ENCODE measurements around the gene MRPL54.
"Not testable (repeated sequence)": the region's sequence is repeated elsewhere in the genome, so short reads cannot be mapped to it uniquely, and the experiment has no call there.

The MRPL54 gene

DNA sequence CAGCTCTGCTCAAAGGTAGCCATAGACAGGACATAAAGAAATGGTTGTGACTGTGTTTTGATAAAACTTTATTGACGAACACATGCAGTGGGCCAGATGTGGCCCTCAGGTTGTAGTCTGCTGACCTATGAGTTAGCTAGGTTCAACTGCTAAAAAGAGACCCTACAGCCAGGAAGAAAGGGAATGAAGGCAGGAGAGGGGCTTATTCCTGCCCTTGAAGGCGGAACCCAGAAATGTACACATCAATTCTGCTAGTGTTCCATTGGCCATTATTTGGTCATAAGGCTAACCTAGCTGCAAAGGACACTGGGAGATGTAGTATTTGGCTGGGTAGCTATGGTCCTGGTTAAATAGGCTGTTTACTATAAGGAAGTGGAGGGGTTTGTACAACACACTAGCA, 19.0 kb upstream of the MRPL54 start:
- DNase-seq: no peak

DNA sequence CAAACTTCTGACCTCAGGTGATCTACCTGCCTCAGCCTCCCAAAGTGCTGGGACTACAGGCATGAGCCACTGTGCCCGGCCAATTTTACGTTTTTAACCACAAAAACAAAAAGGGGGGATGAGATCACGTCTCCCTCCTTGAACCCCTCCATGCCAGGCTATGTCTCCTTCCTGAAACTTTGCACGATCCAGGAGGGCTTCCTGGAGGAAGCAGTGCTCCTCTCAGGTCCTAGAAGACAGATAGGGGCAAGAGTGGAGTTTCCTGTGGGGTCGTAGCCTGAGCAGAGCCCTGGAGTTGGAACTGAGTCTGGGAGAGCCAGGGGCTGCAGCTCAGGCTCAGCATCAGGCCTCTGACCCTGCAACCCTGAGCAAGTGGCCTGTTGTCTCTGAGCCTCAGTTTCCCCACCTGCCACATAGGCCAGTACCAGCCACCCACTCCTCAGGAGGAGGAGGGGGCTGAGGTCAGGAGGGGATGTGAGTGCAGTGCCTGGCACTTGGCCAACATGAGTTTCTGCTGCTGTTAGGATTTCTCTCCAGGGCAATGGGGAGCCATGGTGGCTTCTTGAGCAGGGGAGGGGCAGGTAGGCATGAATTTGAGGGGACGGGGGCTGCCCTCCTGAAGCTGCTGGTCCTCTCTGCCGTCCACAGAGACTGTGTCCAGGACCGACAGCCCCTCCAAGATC, 17.0 kb upstream of the MRPL54 start:
- no peak for DNase-seq

DNA sequence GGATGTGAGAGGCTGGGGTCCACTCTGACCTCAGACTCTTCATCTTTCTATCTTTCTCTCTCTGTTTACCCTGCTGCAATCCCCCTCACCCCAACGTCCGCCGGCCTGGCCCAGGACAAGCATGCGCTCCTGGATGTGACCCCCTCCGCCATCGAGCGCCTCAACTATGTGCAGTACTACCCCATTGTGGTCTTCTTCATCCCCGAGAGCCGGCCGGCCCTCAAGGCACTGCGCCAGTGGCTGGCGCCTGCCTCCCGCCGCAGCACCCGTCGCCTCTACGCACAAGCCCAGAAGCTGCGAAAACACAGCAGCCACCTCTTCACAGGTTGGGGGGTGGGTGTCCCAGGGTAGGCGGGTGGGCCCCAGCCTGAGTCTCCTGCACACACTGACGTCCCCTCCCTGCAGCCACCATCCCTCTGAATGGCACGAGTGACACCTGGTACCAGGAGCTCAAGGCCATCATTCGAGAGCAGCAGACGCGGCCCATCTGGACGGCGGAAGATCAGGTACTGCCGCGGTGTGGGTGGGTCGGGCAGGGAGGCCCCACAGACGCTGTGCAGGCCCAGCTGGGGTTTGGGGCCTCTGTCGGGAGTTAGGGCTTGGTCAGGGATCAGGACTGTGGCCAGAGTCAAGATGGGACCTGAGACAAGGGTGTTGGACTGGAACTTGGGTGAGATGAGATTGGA, 16.0 kb upstream of the MRPL54 start:
- DNase-seq: no peak

DNA sequence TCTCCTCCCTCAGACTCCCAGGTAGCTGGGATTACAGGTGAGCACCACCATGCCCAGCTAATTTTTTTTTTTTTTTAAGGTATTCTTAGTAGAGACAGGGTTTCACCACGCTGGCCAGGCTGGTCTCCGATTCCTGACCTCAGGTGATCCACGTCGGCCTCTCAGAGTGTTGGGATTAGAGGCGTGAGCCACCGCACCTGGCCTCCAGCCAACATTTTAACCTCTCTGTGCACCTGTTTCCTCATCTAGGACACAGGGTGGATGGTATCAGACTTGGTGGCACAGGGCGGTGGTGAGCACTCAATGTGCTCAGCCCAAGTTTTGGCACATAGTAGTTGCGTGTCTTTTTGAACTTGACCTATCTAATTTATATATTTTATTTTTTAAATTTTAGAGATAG, 13.5 kb upstream of the MRPL54 start:
- no peak for DNase-seq

DNA sequence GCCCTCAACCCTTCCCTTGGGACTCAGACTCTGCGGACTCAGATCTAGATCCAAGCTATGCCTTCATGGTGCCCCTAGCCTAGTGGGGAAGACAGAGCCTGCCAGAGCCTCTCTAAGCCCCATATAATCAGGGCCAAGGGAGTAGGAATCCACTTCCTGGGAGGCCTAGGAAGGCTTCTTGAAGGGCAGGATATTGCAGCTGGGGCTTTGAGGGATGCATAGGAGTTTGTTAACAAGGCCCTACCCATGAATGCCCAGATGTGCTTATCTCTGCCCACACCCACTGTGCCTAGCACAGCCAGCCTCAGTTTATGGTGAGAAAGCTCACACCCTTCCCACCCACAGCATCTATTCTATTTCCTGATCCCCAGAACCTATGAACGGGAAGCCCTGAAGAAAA, 12.3 kb upstream of the MRPL54 start:
- DNase-seq: no peak

DNA sequence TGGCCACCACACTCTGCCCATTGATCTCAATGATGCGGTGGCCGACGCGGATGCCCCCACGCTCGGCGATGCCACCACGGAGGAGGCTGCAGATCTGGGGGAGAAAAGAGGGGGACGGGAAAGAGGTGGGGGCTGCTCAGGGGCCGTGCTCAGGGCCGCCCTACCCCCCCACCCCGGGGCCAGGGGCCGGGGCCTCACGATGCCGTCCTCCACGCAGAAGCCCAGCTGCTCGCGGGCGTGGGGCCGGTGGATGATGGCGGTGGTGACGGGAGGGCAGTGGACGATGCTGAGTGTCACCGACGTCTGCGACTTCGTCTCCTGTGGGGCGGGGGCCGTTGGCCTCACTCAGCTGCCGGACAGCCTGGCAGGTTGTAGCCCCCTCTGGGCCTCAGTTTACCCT, 11.2 kb upstream of the MRPL54 start:
- DNase-seq: no peak

DNA sequence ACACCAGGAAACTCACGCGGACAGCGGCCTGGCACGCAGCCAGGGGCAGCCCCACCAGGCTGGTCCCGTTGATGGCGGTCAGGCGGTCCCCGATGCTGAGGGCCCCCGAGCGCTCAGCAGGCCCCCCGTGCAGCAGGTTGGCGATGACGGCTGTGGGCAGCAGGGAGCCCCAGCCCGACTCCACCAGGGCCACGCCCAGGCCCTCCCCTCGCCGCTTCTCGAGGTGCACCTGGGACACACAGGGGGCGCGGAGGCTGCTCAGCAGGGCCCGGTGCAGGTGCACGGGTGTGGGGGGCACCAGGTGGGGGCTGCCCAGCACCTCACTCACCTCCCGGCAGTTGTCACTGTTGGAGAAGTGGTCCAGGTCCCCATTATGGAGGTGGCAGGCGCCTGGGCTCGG, 10.0 kb upstream of the MRPL54 start:
- DNase-seq: no peak

DNA sequence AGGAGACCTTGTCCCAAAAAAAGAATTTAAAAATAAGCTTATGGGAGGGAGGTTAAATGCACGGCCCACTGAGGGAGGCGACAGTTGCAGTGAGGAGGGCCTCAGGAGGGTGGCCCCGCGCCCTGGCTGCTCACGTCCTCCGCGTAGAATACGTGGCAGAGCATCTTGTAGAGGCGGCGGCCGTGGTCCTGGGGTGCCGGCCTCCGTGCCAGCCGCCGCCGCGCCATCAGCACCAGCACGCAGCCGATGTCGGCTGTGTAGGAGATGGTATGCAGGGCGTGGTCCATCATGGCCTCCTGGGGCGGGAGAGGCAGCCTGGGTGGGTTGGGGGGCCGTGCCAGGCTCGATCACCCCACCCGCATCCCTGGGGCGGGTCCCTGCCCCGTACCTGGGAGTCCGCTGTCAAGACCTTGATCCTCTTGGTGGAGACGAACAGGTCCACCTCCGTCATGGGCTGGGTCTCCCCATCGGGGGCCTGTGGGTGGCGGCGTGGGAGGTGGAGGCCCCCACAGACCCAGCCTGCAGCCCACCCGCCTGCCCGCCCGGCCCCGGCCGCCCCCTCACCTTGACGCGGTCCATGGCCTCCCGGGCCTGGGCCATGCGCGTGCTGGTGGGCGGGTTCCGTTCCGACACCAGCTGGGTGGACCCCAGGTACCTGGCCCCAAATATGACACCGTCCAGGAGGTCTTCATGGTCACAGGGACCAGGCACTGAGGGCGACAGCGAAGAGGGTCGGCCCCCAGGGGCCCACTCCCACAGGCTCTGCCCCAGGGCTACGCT, 8.7 kb upstream of the MRPL54 start:
- DNase-seq: no peak

DNA sequence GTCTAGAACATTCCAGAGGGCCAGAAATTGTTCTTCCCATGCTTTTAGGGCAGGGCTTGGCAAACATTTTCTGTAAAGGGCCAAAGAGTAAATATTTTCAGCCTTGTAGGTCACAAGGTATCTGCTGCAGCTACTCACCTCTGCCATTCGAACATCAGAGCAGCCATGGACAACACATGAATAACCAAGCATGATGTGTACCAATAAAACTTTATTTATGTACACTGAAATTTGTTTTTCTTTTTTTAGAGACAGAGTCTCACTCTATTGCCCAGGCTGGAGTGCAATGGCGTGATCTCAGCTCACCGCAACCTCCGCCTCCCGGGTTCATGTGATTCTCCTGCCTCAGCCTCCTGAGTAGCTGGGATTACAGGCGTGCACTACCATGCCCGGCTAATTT, 4.8 kb upstream of the MRPL54 start:
- not testable (repeated sequence) for DNase-seq

DNA sequence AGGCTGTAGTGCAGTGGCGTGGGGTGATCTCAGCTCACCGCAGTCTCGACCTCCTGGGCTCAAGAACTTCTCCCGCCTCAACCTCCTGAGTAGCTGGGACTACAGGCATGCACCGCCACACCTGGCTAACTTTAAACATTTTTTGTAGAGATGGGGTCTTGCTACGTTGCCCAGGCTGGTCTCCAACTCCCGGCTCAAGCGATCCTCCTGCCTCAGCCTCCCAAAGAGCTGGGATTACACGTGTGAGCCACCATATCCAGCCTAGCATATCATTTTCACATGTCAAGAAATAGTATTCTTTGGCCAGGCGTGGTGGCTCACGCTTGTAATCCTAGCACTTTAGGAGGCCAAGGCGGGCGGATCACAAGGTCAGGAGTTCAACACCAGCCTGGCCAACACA, 4.2 kb upstream of the MRPL54 start:
- DNase-seq: not testable (repeated sequence)

DNA sequence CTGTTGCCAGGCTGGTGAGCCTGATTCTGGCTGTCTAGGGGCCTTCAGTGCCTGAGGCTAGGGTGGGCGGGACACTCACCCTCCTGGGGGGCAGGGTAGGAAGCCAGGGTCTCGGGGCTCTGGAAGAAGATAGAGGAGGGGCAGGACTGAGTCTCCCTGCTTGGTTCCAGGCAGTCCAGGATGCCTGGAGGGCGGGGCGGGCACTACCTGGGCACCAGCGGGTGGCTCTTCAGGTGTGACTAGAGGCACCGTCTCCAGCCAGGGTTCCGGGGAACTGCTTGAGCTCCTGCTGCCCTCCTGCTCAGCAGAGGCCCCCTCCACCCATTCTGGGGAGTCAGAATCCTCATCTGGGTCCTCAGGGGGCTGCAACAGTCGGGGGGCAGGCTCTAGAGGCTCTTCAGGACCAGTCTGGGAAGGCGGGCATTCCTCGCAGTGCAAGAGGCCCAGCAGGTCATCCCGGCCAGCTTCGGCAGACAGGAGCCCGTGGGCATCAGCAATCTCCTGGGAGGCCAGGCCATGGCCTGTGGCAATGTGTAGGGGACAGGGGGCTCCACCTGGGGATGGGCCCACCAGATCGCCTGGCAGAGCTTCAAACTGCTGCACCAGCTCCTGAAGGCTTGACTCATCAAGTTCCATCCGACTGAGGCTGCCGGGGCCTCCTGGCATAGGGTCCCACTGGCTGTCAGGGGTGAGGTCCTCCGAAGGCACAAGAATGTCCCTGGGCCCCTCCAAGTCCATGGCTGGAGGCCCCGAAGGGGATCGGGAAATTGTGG, 2.8 kb upstream of the MRPL54 start:
- no peak for DNase-seq

DNA sequence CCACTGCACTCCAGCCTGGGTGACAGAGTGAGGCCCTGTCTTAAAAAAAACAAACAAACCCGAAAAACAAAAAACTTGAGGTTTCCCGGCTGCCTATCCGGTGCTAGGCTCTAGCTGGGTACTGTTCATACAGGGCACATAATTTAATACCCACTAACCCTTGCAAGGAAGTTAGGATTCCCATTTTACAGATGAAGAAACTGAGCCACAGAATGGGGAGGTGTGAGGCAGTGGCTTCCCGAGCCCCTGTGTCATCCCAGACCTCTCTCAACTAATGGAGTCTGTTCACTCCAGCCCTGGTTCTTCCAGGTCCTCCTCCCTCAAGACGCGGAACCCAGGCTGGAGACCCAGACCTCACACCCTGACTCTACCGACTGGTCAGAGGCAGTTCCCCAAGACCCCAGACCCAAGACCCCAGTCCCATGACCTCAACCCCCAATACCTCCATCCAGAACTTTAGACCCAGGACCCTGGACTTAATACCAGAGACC, 1.6 kb upstream of the MRPL54 start:
- no peak for DNase-seq

DNA sequence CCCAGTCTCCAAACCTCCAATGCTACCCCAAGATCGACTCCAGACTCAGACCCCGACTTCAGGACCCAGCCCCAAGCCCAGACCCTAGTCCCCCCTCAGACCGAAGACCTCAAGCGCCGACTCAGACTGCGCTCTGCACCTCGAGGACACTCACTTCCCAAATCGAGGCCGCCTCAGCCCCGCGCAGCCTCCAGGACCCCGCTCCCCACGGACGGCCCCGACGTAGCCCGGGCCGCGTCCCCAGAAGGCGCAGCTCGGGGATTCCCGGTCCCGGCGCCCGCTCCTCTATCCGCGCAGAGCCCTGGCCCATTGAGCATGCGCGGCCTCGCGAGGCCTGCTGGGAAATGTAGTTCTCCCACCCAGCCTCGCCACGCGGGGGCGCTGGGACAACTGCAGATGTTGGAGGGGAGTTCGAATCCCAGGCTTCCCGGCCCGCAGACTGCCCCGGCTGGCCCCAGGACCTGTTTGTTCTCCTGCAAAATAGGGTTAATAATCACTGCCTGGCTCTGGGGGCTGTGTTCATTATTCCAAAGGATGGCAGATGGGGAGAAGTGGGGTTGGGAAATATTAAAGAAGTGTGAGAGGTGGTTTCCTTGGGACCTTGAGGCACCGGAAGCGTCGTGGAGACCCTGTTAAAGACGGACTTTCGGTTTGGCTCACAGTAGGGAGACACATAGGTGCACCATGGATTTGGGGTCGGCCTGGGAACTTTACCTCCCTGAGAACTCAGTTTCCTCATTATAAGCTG, 926 bp upstream of the MRPL54 start, which contains the start of gene APBA3:
Gene APBA3, minus strand, starts transcription at position 311 of the 748 bp plus-strand sequence. CDS start 1,428 bp downstream, outside the sequence.
- peak; percentile 62 for DNase-seq

DNA sequence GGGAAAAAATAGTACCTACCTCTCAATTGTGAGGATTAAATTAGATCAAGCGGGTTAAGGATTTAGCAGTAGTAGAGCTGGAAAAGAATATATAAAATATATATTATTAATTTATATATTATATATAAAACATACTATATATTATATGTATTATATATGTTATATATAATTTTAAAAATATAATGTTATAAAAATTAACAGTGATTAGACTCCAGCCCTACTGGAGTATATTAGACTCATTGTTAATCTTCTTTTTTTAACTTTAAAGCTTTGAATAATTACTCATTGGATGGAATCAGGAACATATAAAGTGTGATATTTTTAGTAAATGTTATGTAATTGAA, 380 bp upstream of the MRPL54 start:
- DNase-seq: no peak

DNA sequence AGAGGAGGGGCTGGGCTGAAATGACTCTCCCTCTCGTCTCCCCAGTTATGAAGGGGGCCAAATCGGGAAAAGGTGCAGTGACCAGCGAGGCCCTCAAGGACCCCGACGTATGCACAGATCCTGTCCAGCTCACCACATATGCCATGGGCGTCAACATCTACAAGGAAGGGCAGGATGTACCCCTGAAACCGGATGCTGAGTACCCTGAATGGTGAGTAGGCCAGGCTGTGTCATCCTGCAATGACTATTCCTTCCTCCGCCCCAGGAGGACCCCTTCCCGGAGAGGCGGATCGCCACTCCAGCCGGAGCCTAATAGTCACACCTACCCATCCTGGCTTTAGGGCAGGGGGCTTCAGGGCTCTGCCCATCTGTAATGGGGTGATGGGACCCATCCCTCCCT, 2.6 kb downstream of the MRPL54 start:
- DNase-seq: no peak

DNA sequence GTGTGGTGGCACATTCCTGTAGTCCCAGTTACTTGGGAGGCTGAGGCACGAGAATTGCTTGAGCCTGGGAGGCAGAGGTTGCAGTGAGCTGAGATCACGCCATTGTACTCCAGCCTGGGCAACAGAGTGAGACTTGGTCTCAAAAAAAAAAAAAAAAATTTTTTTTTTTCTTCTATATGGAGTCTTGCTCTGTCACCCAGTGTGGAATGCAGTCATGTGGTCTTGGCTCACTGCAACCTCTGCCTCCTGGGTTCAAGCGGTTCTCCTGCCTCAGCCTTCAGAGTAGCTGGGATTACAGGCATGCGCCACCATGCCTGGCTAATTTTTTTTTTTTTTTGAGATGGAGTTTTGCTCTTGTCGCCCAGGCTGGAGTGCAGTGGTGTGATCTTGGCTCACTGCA, 3.3 kb downstream of the MRPL54 start:
- DNase-seq: not testable (repeated sequence)

DNA sequence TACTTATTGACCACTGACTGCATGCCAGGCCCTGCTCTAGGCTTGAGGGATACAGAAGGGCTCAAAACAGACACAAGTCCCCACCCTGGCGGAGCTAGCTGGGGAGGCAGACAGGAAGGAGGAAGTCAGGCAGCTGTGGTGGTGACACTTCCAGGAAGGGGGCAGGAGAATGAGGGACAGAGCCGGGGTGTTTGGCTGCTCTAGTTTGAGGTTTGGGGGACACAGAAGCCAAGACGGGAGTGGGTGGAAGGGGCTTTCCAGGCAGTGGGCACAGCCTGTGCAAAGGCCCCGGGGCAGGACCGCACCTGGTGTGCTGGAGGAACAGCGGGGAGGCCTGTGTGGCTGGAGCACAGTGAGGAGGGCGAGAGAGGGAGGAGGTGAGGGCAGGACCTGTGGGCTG, 4.0 kb downstream of the MRPL54 start:
- DNase-seq: no peak

DNA sequence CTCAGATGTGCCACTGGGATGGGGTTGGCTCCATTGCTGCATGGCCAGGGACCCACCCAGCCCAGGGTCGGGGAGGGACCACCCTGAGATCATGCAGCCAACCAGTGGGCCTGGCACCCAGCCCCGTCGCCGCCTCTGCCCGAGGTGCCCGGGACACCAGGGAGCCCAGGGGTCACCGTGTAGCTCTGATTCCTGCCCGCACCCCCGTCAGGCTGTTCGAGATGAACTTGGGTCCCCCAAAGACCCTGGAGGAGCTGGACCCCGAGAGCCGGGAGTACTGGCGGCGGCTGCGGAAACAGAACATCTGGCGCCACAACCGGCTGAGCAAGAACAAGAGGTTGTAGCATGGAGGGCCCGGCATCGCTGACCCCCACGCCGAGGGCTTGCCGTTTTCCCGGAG, 4.6 kb downstream of the MRPL54 start:
- DNase-seq: no peak

DNA sequence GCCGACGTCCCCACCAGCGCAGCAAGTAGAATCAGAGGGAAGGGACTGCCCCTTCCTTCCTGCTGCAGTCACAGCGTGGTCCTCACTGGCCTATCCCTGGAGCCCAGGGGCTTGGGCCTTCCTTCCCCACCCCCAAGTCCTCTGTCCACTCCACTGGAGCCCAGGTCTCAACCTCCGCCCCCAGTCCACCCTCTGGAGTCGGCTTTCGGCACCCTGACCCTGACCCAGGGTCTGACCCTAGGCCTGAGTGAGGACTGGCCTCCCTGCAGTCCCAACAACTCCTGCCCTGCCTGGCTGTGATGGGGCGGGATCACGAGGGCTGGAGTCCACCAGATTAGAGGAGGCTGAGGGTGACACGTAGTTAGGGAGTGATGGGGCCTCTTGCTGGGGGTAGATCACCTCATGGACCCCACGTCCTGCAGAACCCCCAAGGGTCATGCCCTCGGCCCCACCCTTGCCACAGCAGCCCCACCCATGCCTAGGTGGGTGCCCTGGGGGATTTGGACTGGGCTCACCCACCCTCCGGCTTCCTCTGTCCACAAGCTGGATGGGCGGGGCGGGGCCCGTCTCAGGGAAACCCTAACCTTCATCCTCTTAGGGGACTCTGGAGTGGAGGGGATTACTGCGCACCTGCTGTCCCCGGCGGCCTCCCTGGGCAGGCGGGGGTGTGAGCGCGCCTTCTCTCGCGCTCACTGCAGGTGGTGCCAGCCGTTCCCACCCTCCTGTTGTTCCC, 5.7 kb downstream of the MRPL54 start:
- DNase-seq: no peak

DNA sequence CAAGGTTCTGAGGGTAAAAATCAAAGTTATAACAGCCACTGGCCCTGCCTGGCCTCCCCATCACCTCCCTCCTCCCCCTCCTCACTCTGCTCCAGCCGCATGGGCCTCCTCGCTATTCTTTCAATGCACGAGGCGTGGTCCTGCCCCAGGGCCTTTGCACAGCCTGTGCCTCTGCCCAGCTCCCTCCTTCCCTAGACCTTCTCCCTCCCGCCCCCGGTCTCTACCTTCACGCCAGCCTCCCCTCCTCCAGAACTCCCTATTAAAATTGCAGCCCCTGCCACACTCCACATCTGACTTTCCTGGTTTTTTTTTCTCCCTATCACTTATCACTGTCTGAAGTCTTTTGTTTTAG, 6.2 kb downstream of the MRPL54 start:
- DNase-seq: no peak

DNA sequence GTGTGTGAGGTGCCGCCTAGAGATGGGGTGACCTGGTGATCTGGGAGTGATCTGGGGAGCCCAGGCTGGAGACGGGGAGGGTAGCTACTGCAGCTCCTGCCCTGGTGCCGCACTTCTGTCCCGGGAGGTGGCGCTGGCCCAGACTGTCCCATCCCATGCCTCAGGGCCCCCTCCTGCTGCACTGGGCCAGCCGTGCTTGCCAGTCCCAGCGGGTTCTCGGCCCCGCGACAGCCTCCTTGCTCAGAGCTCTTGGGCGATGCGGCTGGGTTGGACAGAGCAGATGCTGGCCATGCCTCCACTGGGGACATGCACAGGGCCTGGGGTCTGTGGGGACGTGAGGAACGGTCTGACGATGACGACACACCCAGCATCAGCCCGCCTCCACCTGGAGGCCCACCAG, 7.0 kb downstream of the MRPL54 start:
- no peak for DNase-seq
